NOMO-1 treated with DMSO at 0.1 percent for 48 hours (cell line): ENCODE measurements around the gene TAS2R50.

ENCODE experiments used
- DNase-seq: peaks from one replicate; lab custom pipeline; 2025; ENCODE audit not compliant: unreplicated experiment; lab: John Stamatoyannopoulos, UW

TAS2R50 gene

DNA sequence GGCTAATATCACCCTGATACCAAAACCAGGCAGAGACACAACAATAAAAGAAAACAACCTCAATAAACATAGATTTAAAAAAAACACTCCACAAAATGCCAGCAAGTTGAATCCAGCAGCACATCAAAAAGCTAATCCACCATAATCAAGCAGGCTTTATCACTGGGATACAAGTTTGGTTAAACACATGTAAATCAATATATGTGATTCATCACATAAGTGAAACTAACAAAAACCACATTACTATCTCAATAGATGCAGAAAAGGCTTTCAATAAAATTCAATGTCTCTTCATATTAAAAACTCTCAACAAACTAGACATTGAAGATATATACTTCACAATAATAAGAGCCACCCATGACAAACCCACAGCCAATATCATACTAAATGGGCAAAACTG lies 30.6 kb downstream of the TAS2R50 start:
- no peak for DNase-seq

DNA sequence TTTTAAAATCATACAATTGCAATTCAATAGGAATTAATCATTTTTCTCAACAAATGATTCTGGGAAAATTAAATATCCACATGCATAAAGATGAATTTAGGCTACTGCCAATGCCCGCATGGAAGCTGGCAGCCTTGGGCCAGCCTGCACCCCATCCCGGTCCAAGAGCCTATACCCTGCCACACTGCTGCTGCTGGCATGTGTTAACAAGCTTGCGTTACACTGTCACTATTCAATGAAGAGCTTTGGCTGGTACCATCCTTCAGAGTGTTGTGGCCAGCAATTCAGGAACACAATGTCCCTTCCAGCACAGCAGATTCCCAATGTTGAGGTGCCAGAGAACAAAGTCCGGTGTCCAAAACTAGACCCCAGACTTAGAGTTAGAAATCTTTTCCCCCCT lies 34.1 kb downstream of the TAS2R50 start:
- no peak for DNase-seq

DNA sequence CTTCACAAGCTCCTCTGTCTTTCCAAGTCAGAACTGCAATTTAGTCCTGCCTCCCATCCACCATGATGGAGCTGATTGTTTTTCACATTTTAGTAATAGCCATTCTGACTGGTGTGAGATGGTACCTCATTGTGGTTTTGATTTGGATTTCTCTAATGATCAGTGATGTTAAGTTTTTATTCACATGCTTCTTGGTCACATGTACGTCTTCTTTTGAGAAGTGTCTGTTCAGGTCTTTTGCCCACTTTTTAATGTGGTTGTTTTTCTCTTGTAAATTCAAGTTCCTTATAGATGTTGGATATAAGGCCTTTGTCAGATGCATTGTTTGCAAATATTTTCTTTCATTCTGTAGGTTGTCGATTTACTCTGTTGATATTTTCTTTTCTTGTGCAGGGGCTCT lies 43.5 kb downstream of the TAS2R50 start:
- DNase-seq: no peak

DNA sequence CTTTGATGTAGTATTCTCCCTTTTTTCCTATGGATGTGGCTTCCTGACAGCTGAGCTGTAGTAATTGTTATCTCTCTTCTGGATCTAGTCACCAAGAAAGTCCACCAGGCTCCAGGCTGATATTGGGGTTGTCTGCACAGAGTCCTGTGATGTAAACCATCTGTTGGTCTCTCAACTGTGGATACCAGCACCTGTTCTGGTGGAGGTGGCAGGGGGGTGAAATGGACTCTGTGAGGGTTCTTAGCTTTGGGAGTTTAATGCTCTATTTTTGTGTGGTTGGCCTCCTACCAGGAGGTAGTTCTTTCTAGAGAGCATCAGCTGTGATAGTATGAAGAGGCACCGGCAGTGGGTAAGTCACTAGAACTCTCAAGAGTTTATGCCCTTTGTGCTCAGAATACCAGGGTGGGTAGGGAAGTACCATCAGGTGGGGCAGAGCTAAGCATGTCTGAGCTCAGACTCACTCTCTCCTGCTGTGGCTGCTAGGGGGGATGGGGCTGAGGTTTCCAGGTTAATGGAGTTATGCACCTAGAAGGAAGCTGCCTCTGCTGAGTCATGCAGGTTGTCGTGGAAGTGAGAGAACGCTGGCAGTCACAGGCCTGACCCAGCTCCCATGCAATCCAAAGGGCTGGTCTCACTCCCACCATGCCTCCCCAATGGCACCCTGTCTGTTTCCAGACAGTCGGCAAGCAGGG lies 44.6 kb downstream of the TAS2R50 start:
- DNase-seq: no peak

DNA sequence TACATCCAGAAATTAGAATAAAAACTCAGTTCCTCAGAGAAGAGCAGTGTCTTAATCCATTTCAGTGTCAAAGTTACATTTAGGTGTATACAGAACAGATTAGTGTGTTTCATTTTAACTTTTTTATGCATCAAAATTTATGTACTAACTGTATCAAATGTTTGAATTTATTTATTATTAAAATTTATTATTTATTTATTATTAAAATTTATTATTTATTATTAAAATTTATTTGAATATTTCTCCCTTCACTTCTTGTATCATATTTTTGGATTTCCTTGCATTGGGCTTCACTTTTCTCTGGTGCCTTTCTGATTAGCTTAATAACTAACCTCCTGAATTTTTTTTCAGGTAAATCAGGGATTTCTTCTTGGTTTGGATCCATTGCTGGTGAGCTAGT lies 45.3 kb downstream of the TAS2R50 start:
- DNase-seq: no peak

DNA sequence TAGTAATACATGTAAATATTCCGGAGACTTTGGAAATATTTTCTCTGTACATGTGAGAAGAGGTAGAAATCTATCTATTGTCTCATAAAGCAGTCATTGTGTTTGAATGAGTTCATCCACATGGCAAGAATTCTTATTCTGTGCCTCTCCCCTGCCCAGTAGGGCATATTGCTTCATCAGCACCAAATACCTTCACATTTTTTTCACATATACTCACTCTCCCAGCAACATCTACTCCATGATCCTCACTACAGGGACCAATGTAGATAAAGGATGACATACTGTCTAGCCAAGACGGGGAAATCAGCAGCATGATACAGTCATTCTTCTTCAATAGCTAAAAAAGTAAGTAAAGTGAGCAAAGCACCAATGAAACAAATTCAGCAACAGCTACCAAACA lies 46.3 kb downstream of the TAS2R50 start:
- DNase-seq: no peak

DNA sequence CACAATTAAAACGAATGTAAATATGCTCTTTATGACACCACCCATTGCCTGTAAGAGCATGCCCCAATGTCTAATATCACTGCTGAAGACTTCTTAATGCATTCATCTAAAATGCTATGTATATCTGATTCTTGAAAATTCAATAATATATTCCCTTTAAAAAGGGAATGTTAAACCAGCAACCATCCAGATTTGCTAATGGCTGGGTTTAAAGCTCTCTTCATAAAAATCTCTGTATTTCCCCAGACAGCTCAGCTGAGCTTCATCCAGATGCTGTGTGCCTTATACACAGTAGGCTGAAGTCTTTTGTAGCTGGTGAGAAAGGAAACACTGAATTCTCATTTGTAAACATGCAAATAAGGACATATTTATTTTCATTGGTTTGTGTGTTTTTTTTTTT lies 47.5 kb downstream of the TAS2R50 start, which contains the start of gene TAS2R14:
Gene TAS2R14 (minus strand): TSS at position 101 of the 400 bp plus-strand sequence. CDS start 56 bp downstream, at position 45.
- DNase-seq: no peak

DNA sequence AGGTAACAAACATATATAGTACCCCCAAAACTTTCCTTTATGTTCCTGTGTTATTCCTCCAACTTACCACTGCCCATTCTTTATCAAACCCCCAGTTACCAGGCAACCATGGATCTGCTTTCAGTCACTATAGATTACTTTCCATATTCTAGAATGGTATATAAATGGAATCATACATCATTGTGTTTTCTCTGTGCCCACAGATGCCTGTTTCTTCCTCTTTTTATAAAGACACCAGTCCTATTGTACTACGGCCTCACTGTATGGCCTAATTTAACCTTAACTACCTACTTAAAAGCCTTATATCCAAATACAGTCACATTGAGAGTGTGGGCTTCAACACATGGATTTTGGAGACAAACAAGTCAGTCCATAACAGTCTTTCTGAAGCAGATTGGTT lies 50.2 kb downstream of the TAS2R50 start:
- DNase-seq: no peak
